OCI-LY1 (cell line): ENCODE results near the gene LDLRAD4.

Experiments
- H2AFZ ChIP-seq: fragments of 200-600 bp; sonication (generic), shearing (Covaris generic); 2 replicates; pipeline ENCODE4 v1.6.0; 2014; ENCODE audit warnings: antibody characterized with exemption, mild to moderate bottlenecking, low read length
- H3F3A ChIP-seq: fragments of 200-600 bp; sonication (generic), shearing (Covaris generic); 2 replicates; pipeline ENCODE4 v1.6.0; 2014; ENCODE audit warnings: mild to moderate bottlenecking, antibody characterized with exemption, low read length, moderate library complexity; ENCODE audit not compliant: insufficient read depth
- H3K27ac ChIP-seq: fragments of 200-600 bp; sonication (generic); 2 replicates; pipeline ENCODE4 v1.5.1; 2014; ENCODE audit warnings: low read length, mixed run types, mild to moderate bottlenecking, low read depth; ENCODE audit not compliant: poor library complexity, severe bottlenecking
- H3K27me3 ChIP-seq: fragments of 200-600 bp; sonication (generic); 2 replicates; pipeline ENCODE4 v1.6.0; 2014; ENCODE audit warnings: antibody characterized with exemption, mild to moderate bottlenecking, low read length, moderate library complexity; ENCODE audit not compliant: insufficient read depth
- H3K36me3 ChIP-seq: fragments of 200-600 bp; sonication (generic); 2 replicates; pipeline ENCODE4 v1.6.1; 2014; ENCODE audit warnings: mild to moderate bottlenecking, antibody characterized with exemption, low read length, moderate library complexity, mixed read lengths; ENCODE audit not compliant: insufficient read depth
- H3K4me1 ChIP-seq: fragments of 200-600 bp; sonication (generic); 2 replicates; pipeline ENCODE4 v1.5.1; 2014; ENCODE audit warnings: mild to moderate bottlenecking, low read length, moderate library complexity; ENCODE audit not compliant: insufficient read depth, severe bottlenecking
- H3K4me2 ChIP-seq: fragments of 200-600 bp; sonication (generic), shearing (Covaris generic); 2 replicates; pipeline ENCODE4 v1.6.1; 2014; ENCODE audit warnings: low read length
- H3K4me3 ChIP-seq: fragments of 200-600 bp; sonication (generic); 2 replicates; pipeline ENCODE4 v1.5.1; 2014; ENCODE audit warnings: low read length, low read depth, mild to moderate bottlenecking, mixed read lengths; ENCODE audit not compliant: poor library complexity, severe bottlenecking
- H3K79me2 ChIP-seq: fragments of 200-600 bp; shearing (Covaris generic); 2 replicates; pipeline ENCODE4 v1.6.1; 2016; ENCODE audit warnings: mixed run types, low read length, mixed read lengths; ENCODE audit not compliant: insufficient read depth
- H3K9ac ChIP-seq: fragments of 200-600 bp; sonication (generic), shearing (Covaris generic); 2 replicates; pipeline ENCODE4 v1.6.1; 2014; ENCODE audit warnings: mild to moderate bottlenecking, low read length, mixed read lengths
- H3K9me2 ChIP-seq: fragments of 200-600 bp; sonication (generic), shearing (Covaris generic); 2 replicates; pipeline ENCODE4 v1.6.1; 2014; ENCODE audit warnings: low read depth, mild to moderate bottlenecking, low read length, mixed read lengths
- H3K9me3 ChIP-seq: fragments of 200-600 bp; shearing (Covaris generic); 2 replicates; pipeline ENCODE4 v1.6.1; 2014; ENCODE audit warnings: low read length, mixed read lengths
- H4K20me1 ChIP-seq: fragments of 200-600 bp; sonication (generic), shearing (Covaris generic); 2 replicates; pipeline ENCODE4 v1.6.0; 2016; ENCODE audit warnings: mild to moderate bottlenecking, low read length; ENCODE audit not compliant: insufficient read depth
- EZH2 ChIP-seq: fragments of 200-600 bp; sonication (generic), shearing (Covaris generic); IDR thresholded peaks from 2 replicates; pipeline ENCODE4 v1.8.0; 2017; ENCODE audit warnings: borderline replicate concordance, mixed run types, mild to moderate bottlenecking, antibody characterized with exemption, low read length, moderate library complexity, mixed read lengths
- TF ChIP-seq, protein P1 (sequence below): fragments of 200-600 bp; sonication (generic), shearing (Covaris generic); IDR thresholded peaks from 2 replicates; pipeline ENCODE4 v1.5.1; 2017; ENCODE audit warnings: mild to moderate bottlenecking, antibody characterized with exemption, low read length, moderate library complexity, mixed read lengths

Gene LDLRAD4

DNA sequence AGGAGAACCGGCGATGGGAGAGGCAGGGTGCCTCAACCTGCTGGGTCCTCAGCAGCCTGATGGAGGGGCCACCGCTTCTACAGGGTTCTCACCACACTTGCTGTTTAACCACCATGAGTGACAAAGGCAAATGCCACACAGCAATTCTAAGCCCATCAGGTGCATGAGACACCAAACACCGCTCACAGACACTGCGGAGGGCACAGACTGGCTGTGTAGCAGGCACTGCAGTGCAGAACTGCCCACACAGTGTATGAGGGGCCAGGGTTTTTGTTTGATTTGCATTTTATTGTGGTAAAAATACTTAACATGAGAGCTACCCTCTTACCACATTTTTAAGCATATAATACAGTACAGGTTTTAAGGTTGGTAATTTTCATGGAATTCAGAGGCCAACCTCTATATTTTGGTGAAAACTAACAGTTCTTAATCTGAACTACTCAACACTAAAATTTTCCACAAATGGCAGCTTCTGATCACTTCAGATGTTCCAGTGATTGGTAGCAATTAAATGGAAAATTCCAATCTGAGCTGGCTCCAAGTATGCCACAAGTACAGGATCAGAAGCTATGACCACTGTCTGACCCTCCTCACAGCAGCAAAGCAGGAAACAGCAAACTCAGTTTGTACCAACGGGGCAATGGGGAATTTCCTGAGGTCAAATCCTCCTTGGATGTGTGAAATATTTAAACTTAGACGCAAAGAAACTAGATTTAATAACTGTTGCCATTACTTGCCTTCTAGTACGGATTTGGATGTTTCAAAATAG, 440.1 kb downstream of the LDLRAD4 start:
- no peak overlapping the region for H2AFZ ChIP-seq
- H3K79me2 ChIP-seq = no peaks in the 10 kb centered on the region
- no peak overlapping the region for H3K4me3 ChIP-seq
- no peak overlapping the region for H3K4me2 ChIP-seq
- no peaks in the 10 kb centered on the region for H3F3A ChIP-seq
- H3K9me3 ChIP-seq = no peaks in the 10 kb centered on the region
- H3K9ac ChIP-seq = no peak overlapping the region
- no peaks in the 10 kb centered on the region for H3K4me1 ChIP-seq
- H3K27me3 ChIP-seq = no peaks in the 10 kb centered on the region
- H3K36me3 ChIP-seq = peaks cover 17% of the 10 kb centered on the region; the same call in 1 of the 2 replicates
- no peaks in the 10 kb centered on the region for H4K20me1 ChIP-seq
- no peaks in the 10 kb centered on the region for H3K9me2 ChIP-seq
- no peak for TF ChIP-seq EZH2
- TF ChIP-seq, protein P1, sequence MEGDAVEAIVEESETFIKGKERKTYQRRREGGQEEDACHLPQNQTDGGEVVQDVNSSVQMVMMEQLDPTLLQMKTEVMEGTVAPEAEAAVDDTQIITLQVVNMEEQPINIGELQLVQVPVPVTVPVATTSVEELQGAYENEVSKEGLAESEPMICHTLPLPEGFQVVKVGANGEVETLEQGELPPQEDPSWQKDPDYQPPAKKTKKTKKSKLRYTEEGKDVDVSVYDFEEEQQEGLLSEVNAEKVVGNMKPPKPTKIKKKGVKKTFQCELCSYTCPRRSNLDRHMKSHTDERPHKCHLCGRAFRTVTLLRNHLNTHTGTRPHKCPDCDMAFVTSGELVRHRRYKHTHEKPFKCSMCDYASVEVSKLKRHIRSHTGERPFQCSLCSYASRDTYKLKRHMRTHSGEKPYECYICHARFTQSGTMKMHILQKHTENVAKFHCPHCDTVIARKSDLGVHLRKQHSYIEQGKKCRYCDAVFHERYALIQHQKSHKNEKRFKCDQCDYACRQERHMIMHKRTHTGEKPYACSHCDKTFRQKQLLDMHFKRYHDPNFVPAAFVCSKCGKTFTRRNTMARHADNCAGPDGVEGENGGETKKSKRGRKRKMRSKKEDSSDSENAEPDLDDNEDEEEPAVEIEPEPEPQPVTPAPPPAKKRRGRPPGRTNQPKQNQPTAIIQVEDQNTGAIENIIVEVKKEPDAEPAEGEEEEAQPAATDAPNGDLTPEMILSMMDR = no peak
- no peak overlapping the region for H3K27ac ChIP-seq

DNA sequence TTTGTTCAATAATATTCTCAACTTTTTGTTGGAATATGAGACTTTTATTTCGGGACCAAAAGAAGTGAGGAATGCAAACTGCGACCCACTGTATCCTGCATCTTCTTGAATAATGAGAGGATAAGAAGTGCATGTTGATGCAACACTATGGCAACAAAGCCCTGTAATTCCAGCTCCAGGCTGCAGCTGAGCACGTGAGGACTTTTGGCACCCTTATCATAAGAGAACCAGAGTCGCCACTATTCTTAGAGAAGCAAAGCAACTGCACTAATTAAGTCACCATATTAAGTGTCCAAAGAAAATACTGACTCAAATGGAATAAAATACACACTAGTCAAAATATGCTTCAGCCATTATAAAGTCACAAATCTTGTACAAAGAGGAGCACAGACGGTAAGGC, 441.9 kb downstream of the LDLRAD4 start:
- Histone ChIP-seq H3K27ac (no peak overlapping the region), H4K20me1 (no peaks in the 10 kb centered on the region), H2AFZ (no peak overlapping the region), H3K27me3 (no peaks in the 10 kb centered on the region), H3K36me3 (peaks cover 33% of the 10 kb centered on the region; the same call in 1 of the 2 replicates), H3K4me2 (no peak overlapping the region), H3K9ac (no peak overlapping the region), H3K79me2 (no peaks in the 10 kb centered on the region), H3K9me3 (no peaks in the 10 kb centered on the region), H3K4me3 (no peak overlapping the region), H3K4me1 (no peaks in the 10 kb centered on the region), H3F3A (no peaks in the 10 kb centered on the region), H3K9me2 (no peaks in the 10 kb centered on the region)
- TF ChIP-seq EZH2 = no peak
- TF ChIP-seq, protein P1 = no peak

DNA sequence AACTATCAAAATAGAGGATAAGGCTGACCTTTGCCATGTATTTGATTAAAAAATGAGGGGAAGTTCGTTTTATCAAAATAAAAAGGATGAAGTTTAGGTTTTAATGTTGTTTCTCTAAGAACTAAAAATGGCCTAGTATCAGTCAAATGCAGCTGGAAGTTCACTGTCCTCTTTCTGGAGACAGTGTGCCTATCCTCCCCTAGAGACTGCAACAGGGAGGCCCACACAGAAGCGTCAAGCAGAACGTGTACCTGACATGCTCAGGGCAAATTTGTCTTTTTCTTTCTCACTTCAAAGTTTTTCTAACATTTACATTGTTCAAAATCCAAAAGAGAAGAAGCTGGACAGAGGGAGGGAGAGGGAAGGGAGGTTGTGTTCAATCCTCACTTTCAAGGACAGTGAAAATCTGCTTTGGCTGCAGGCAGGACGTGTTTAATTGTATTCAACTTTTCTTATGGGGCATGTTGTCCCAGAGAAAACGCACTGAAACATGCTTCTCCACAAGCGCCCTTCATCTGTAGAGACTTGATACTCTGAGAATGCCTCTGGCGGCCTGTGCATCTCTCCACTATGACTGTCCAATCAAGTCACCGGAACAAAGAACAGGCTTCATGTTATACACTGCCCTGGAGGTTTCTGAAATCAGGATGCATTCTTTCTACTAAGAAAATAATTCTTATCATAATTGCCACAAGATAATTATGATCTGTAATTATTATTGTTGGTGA, 442.7 kb downstream of the LDLRAD4 start:
- no peaks in the 10 kb centered on the region for H3F3A ChIP-seq
- H3K4me1 ChIP-seq = no peaks in the 10 kb centered on the region
- H3K79me2 ChIP-seq = no peaks in the 10 kb centered on the region
- no peaks in the 10 kb centered on the region for H3K27me3 ChIP-seq
- no peaks in the 10 kb centered on the region for H4K20me1 ChIP-seq
- H3K9me3 ChIP-seq = no peaks in the 10 kb centered on the region
- no peak overlapping the region for H3K4me2 ChIP-seq
- no peak overlapping the region for H3K4me3 ChIP-seq
- peaks cover 40% of the 10 kb centered on the region; the same call in 1 of the 2 replicates for H3K36me3 ChIP-seq
- no peak overlapping the region for H3K9ac ChIP-seq
- H3K9me2 ChIP-seq = no peaks in the 10 kb centered on the region
- no peak overlapping the region for H3K27ac ChIP-seq
- no peak overlapping the region for H2AFZ ChIP-seq
- TF ChIP-seq, protein P1 = no peak
- no peak for TF ChIP-seq EZH2
